Activated T-cell treated with anti-CD3 and anti-CD28 coated beads, Interleukin-2, amount 50 U/mL, for 48 hours (primary cell): ENCODE data around the gene PNMT.
"Not testable (repeated sequence)": the region's sequence is repeated elsewhere in the genome, so short reads cannot be mapped to it uniquely, and the experiment has no call there.

ENCODE experiments used
- DNase-seq, 2 experiments: peaks; one replicate each; pipeline ENCODE4 v3.0.0-alpha.2; 2020

Gene PNMT

GRCh38 chr17:39711071-39711470 is 42.8 kb downstream of the PNMT start:
- DNase-seq, result not testable (repeated sequence)

- DNase-seq, result no peak
These were observed 43.6 kb downstream of the PNMT start for GRCh38 chr17:39711851-39712250.

- DNase-seq, result no peak
These were observed 46.0 kb downstream of the PNMT start for GRCh38 chr17:39714234-39714633.

GRCh38 chr17:39715375-39716072 is 47.3 kb downstream of the PNMT start:
- DNase-seq, result no peak

DNA sequence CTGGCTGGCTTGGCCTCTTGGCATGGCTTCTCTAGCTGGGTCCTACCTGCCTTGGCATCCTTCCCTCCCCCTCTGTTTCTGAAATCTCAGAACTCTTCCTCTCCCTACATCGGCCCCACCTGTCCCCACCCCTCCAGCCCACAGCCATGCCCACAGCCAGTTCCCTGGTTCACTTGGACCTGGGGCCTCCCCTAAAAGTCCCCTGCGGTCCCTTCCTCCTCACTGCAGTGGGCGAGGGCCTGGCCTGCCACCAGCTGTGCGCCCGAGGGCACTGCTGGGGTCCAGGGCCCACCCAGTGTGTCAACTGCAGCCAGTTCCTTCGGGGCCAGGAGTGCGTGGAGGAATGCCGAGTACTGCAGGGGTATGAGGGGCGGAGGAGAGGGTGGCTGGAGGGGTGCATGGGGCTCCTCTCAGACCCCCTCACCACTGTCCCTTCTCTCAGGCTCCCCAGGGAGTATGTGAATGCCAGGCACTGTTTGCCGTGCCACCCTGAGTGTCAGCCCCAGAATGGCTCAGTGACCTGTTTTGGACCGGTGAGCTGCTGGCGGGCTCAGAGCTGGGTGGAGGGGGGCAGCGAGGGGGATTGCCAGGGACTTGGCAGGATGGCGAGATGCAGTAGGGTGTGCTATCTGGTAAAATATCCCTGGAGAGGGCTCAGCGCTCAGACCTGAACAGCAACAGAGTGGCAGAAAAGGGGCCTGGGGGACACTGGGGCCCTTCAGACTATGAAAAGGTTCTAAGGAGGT is 48.0 kb downstream of the PNMT start:
- DNase-seq, result no peak

- DNase-seq, result no peak
These were observed 48.8 kb downstream of the PNMT start for GRCh38 chr17:39716879-39717536.

- DNase-seq, result no peak
These were observed 49.4 kb downstream of the PNMT start for GRCh38 chr17:39717660-39718059.

GRCh38 chr17:39719563-39720355 is 51.5 kb downstream of the PNMT start:
- no peak for DNase-seq
